NCI-H2107 (cell line): ENCODE measurements around the gene YIPF3.
"Not testable (repeated sequence)": the region's sequence is repeated elsewhere in the genome, so short reads cannot be mapped to it uniquely, and the experiment has no call there.

ENCODE experiments used
- DNase-seq: peaks from one replicate; lab custom pipeline; 2025; lab: John Stamatoyannopoulos, UW

YIPF3 gene

DNA sequence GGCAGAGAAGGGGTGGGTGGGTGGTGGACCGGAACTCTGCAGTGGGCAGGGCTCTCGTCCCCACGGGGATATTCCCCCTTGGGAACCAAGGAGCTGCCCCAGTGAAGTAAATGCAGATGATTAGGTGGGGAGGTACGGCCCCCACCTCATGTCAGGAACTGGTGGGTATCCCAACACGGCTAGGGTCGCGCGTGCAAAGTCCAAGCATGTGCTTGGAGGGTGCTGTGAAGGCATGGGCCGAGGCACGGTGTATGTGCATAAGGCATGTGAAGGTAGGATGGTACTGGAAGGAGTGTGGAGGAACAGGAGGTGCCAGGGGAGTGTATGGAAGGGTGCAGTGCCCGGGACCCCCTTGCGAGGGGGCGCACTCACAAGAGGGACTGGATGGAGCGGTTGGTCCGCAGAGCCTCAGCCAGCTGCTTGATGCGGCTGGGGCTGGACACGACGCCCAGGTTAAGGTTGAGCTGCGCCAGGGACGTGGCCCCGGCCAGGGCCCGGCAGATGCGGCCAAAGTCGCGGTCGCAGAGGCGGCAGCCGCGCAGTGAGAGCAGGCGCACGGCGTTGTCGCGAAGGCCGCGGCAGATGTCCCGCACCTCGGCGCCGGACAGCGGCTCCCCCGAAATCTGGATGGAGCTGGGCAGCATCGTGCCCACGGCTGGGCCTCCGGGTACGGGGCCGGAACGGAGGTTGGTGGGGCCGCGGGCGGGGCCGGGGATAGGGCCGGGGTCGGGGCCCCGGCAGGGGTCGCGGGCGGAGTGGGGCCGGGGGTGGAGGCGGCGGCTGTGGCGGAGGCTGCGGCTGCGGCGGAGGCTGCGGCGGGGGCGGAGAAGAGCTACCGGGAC is 7.4 kb downstream of the YIPF3 start:
- DNase-seq: no peak

- DNase-seq: no peak
These were observed 8.1 kb downstream of the YIPF3 start for GRCh38 chr6:43508481-43509141.

- no peak for DNase-seq
These were observed 9.9 kb downstream of the YIPF3 start for GRCh38 chr6:43506667-43507471.

DNA sequence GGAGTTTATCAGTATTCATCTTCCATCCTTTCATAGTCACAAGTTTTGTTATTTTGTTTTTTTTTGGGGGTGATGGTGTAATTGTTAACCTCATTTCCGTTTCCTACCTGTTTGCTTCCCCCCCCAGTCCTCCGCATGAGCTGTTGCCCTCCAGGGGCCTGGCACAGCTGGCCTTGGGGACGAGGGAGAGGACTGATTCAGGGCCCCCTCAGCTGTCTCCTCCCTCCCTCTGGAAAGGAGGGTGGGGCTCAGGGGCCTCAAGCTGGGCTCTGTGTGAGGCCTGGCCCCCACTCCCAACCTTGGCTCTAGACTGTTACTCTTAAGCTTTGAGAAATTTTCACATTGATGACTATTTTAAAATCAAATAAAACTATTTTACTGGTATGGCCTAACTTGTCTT is 10.6 kb downstream of the YIPF3 start:
- no peak for DNase-seq

DNA sequence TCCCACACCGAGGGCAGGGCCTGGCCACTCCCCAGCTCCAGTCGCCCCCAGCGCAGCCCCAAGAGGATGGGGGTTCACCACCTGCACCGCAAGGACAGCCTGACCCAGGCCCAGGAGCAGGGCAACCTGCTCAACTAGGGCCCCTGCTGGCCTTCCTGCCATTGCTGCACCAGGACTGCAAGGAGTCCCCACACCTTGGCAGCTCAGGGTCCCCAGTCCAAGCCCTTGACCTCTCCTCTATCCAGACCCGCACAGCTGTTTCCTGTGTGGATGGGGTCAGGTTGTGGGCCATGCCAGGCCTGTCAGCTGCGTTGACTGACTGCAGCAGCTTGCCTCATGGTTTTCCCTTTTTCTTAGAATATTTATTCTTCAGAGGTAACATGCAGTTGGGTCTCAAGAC is 11.0 kb downstream of the YIPF3 start:
- no peak for DNase-seq

- no peak for DNase-seq
These were observed 11.8 kb downstream of the YIPF3 start for GRCh38 chr6:43504756-43505593.

GRCh38 chr6:43503443-43503842 is 13.3 kb downstream of the YIPF3 start:
- DNase-seq: no peak

GRCh38 chr6:43502666-43503065 is 14.1 kb downstream of the YIPF3 start:
- no peak for DNase-seq

- no peak for DNase-seq
These were observed 15.8 kb downstream of the YIPF3 start for GRCh38 chr6:43500921-43501320.

DNA sequence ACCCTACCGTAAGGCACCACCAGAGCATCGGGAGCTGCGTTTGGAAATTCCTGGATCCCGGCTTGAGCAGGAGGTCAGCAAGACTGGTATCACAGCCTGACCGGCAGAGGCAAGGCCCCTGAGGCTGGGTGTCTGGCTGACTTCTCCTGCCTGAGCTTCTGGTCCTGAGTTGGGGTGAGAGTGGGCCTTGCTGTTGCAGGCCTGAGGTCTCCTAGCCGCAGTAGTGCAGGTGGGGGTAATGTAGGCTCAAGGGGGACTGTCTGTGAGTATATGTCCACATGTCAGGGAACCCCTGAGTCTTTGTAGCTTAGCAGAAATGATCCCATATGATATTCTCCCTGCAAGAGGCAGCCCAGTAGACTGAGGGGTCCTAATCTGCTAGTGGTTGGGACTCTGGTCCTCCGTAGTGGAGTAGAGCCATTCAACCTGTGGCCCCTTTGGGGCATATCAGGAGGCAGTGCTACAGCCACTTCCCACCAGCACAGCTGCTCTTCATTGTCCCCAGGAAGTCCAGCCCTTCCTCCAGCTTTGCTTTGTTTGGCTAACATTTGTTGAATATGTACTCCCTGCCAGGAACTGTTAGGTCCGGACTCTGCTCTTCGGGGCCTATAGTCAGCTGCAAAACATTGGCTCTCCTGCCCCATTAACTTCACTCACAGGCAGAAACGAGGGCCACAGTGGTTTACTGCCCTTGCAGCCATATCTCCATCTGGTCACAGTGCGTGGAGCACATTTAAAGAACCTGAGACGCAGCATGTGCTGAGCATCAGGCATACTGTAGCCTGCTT is 17.5 kb downstream of the YIPF3 start:
- DNase-seq: no peak

- DNase-seq: not testable (repeated sequence)
These were observed 18.4 kb downstream of the YIPF3 start for GRCh38 chr6:43498291-43498690.

GRCh38 chr6:43497689-43498088 is 19.0 kb downstream of the YIPF3 start:
- DNase-seq: no peak

- no peak for DNase-seq
These were observed 19.7 kb downstream of the YIPF3 start for GRCh38 chr6:43497129-43497396.

- DNase-seq: no peak
These were observed 20.2 kb downstream of the YIPF3 start for GRCh38 chr6:43496370-43497128.

DNA sequence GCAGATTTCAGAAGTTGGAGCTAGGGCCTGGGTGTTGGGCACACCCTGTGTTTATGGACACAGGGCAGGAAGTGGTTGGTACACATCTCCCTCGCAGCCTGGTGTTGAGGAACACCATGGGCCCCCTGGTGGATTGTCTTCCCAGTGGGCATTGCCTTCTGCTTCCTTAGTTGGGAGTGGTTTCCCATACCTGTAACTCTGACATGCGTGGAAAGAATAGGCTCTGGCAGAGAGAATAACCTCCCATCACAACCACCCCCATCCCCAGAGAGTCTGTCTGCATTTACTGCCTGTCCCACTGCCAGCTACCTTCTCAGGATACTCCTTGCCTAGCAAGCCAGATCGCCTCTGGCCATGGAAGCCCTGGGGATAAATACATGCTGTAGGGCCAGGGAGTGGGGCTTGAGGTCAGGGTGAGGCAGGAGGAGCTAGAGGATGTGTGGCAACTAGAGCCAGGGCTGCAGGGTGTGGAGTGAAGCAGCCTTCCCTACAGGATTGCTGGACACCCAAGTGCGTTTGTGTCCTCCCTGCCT is 21.3 kb downstream of the YIPF3 start:
- DNase-seq: no peak

GRCh38 chr6:43494766-43495165 is 22.0 kb downstream of the YIPF3 start:
- DNase-seq: no peak

DNA sequence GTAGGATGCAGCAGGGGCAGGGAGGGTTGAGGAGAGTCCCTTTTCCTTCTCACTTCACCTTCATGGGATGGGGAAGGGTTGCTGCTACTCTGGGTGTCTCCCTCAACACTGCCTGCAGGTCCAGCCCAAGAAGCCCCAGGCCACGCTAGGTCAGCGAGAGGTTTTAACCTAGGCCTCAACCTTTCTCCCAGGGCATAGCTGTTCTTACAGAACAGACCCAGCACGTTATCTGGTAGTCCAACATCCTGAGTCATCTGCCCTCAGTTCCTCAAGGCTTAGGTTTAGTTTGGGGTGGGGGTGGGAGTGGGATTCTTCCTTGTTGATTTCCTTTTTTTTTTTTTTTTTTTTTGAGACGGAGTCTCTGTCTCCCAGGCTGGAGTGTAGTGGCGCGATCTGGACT is 22.4 kb downstream of the YIPF3 start:
- DNase-seq: no peak

DNA sequence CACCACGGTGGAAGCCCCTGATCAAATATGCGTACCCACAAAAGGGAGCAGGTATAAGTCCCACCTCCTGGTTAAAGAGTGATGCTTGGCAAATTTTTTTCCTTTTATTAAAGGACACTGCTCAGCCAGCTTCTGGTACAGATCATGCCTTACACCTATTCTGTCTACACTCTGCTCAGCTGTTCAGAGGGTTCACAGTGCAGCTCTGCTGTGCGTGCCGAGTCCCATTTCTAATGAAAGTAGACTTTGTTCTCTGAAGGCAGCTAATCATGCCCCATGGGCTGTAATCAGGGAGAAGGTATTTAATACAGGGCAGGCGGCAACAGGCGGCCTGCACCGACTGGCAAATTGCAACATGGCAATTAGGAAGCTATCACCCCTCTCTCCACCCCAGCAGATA is 22.9 kb downstream of the YIPF3 start:
- DNase-seq: no peak

GRCh38 chr6:43493230-43493629 is 23.5 kb downstream of the YIPF3 start:
- DNase-seq: no peak

DNA sequence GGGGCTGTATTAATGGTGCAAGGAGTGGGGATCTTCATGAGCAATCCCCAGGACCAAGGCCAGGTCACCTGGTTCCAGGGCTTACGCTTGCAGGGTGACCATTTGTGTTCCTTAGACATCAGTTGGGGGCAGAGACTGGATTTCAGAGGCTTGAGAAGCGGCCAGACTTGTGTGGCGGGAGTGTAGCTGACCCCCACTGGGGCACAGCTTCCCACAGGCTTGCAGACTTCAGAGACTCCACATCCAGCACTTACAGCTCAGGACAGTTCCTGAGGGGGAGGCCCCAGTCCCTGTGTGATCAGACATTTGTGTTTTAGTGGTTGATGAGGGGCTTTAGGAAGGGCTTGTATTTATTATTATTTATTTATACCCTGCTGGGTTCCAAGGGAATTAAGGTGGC is 24.1 kb downstream of the YIPF3 start:
- DNase-seq: no peak
